Measurements from ENCODE around the gene MYBPC3. TPM values are rescaled to one million over a fixed set of nuclear protein-coding genes. Genes with fewer than 3 reads are reported as not detected.
"Not testable (repeated sequence)": the region's sequence is repeated elsewhere in the genome, so short reads cannot be mapped to it uniquely, and the experiment has no call there.

The MYBPC3 gene
- polyA plus RNA-seq, 3 donors = 0.03 to 7.8 TPM; not detected in 1

DNA sequence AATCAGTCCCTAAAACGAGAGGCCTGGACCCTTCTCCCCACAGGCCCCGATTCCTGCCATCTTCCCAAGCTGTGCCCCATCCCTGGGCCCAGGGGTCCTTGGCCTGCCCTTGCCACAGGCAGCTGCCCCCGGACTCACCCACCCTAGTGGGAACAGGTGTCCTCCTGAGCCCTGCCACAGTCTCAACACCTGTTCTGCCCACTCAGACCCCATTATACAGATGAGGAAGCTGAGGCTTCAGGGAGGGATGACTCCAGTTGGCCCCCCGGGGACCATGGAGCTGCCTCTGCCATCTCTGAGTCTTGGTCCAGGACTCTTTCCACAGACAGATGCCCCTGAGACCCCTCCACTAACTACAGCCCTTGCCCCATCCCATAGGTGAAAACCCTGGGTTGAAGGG, 15.9 kb downstream of the MYBPC3 start:
- Mint-ChIP-seq H3K27ac (no peak overlapping the region), H3K36me3 (peaks cover 38 to 48% of the 10 kb centered on the region in 2 donors), H3K9me3 (peaks cover 0 to 3% (median 0%) of the 10 kb centered on the region in 7 donors), H3K4me3 (no peak overlapping the region), H3K4me1 (no peaks in the 10 kb centered on the region), H3K27me3 (ENCODE audit: low read depth in 3 of 3) (peaks cover 0 to 2% (median 0%) of the 10 kb centered on the region in 3 donors)
- Histone ChIP-seq H3K4me3 (replicated peaks in 1 of 3; ENCODE audit: low read depth in 2 of 3, low read length in 3 of 3) (no peak overlapping the region), H3K9me3 (replicated peaks in 1 of 2; ENCODE audit: control insufficient read depth in 1 of 2, insufficient read depth in 1 of 2, low read length in 2 of 2) (no peaks in the 10 kb centered on the region), H3K4me2 (replicated peaks; ENCODE audit: extremely low read depth, low read length, poor library complexity, severe bottlenecking) (no peak overlapping the region), H3K27ac (ENCODE audit: low read depth in 1 of 2, low read length in 2 of 2) (no peak overlapping the region), H3K9ac (ENCODE audit: insufficient read depth, low read length, poor library complexity, severe bottlenecking) (no peak overlapping the region), H2AFZ (ENCODE audit: insufficient read depth, low read depth, low read length, poor library complexity, severe bottlenecking) (no peak overlapping the region), H3K36me3 (replicated peaks in 1 of 2; ENCODE audit: control insufficient read depth in 1 of 2, insufficient read depth in 2 of 2, low read length in 2 of 2) (peaks cover 14 to 60% of the 10 kb centered on the region in 2 donors), H4K20me1 (ENCODE audit: insufficient read depth, low read length) (no peaks in the 10 kb centered on the region), H3K27me3 (ENCODE audit: control insufficient read depth in 2 of 2, insufficient read depth in 2 of 2, low read length in 2 of 2) (no peaks in the 10 kb centered on the region), H3K79me2 (ENCODE audit: insufficient read depth, low read length) (no peaks in the 10 kb centered on the region), H3K4me1 (ENCODE audit: control insufficient read depth in 1 of 2, insufficient read depth in 2 of 2, low read length in 2 of 2) (no peaks in the 10 kb centered on the region)
- intact Hi-C loops (cut with micrococcal nuclease) = no loop called here
- no peak for DNase-seq
- 93% methylated on average over 2 of the region's 4 CpGs for WGBS (ENCODE audit: insufficient coverage)
- TF ChIP-seq, protein P1, sequence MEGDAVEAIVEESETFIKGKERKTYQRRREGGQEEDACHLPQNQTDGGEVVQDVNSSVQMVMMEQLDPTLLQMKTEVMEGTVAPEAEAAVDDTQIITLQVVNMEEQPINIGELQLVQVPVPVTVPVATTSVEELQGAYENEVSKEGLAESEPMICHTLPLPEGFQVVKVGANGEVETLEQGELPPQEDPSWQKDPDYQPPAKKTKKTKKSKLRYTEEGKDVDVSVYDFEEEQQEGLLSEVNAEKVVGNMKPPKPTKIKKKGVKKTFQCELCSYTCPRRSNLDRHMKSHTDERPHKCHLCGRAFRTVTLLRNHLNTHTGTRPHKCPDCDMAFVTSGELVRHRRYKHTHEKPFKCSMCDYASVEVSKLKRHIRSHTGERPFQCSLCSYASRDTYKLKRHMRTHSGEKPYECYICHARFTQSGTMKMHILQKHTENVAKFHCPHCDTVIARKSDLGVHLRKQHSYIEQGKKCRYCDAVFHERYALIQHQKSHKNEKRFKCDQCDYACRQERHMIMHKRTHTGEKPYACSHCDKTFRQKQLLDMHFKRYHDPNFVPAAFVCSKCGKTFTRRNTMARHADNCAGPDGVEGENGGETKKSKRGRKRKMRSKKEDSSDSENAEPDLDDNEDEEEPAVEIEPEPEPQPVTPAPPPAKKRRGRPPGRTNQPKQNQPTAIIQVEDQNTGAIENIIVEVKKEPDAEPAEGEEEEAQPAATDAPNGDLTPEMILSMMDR (IDR thresholded peaks at IDR 0.05) = no peak

DNA sequence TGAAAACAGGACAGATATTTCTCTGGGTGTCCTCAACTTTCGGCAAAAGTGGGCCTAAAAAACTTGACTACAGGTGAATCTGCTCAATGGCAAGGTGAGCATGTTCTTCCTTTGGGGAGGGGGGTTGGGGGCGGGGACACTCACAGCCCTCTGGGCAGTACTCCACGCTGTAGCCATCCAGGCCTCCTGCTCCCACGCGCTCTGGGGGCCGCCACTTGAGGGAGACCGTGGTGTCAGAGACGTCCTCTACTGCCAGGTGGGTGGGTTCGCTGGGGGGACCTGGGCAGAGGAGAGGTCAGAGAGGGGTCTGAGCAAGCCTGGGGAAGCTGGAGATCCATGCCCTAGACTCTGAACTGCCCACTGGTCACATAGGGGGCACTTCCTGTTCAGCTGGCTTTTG, 16.8 kb downstream of the MYBPC3 start:
- no peak overlapping the region for H3K4me3 ChIP-seq (replicated peaks in 1 of 3; ENCODE audit: low read depth in 2 of 3, low read length in 3 of 3)
- no peak overlapping the region for H3K9ac ChIP-seq (ENCODE audit: insufficient read depth, low read length, poor library complexity, severe bottlenecking)
- H3K9me3 ChIP-seq (replicated peaks in 1 of 2; ENCODE audit: control insufficient read depth in 1 of 2, insufficient read depth in 1 of 2, low read length in 2 of 2) = no peaks in the 10 kb centered on the region
- 89% methylated on average over 9 of the region's 9 CpGs for WGBS (ENCODE audit: insufficient coverage)
- no peak overlapping the region for H3K27ac ChIP-seq (ENCODE audit: low read depth in 1 of 2, low read length in 2 of 2)
- no peaks in the 10 kb centered on the region for H3K79me2 ChIP-seq (ENCODE audit: insufficient read depth, low read length)
- peak overlapping the region in 1 of 7 donors; percentile 71 for H3K27ac Mint-ChIP-seq
- no peak overlapping the region for H3K4me3 Mint-ChIP-seq
- no peak overlapping the region for H3K4me2 ChIP-seq (replicated peaks; ENCODE audit: extremely low read depth, low read length, poor library complexity, severe bottlenecking)
- no peak overlapping the region for H2AFZ ChIP-seq (ENCODE audit: insufficient read depth, low read depth, low read length, poor library complexity, severe bottlenecking)
- no peak for DNase-seq
- no peaks in the 10 kb centered on the region for H4K20me1 ChIP-seq (ENCODE audit: insufficient read depth, low read length)
- H3K36me3 Mint-ChIP-seq = peaks cover 37 to 54% of the 10 kb centered on the region in 2 donors
- H3K4me1 Mint-ChIP-seq = no peaks in the 10 kb centered on the region
- H3K36me3 ChIP-seq (replicated peaks in 1 of 2; ENCODE audit: control insufficient read depth in 1 of 2, insufficient read depth in 2 of 2, low read length in 2 of 2) = peaks cover 15 to 57% of the 10 kb centered on the region in 2 donors
- peaks cover 0 to 2% (median 0%) of the 10 kb centered on the region in 3 donors for H3K27me3 Mint-ChIP-seq (ENCODE audit: low read depth in 3 of 3)
- no peaks in the 10 kb centered on the region for H3K27me3 ChIP-seq (ENCODE audit: control insufficient read depth in 2 of 2, insufficient read depth in 2 of 2, low read length in 2 of 2)
- H3K4me1 ChIP-seq (ENCODE audit: control insufficient read depth in 1 of 2, insufficient read depth in 2 of 2, low read length in 2 of 2) = no peaks in the 10 kb centered on the region
- TF ChIP-seq, protein P1 (IDR thresholded peaks at IDR 0.05) = no peak
- H3K9me3 Mint-ChIP-seq = peaks cover 0 to 3% (median 0%) of the 10 kb centered on the region in 7 donors
- intact Hi-C loops (cut with micrococcal nuclease) = no loop called here

DNA sequence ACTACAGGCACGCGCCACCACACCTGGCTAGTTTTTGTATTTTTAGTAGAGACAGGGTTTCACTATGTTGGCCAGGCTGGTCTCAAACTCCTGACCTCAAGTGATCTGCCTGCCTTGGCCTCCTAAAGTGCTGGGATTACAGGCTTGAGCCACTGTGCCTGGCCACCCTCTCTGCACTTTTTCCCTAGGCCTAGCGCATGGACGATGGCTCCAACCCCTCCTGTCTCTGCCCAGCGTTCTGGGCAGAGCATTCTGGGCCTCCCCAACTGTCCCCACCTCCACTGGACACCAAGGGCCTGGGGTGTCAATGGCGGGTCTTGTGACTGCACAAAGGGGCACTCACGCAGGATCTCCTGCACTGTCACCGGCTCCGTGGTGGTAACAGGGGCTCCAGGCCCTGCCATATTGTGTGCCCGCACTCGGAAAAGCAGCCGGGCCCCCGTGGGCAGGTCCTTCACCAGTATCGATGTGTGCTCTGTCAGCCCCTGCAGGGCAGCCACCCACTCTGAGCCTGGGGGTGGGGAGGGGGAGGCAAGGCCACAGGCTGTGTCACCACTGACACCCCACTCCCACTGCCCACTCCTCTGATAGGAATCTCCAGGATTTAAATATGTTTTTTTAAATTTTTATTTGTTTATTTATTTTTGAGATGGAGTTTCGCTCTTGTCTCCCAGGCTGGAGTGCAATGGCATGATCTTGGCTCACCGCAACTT, 17.6 kb downstream of the MYBPC3 start:
- H3K4me1 ChIP-seq (ENCODE audit: control insufficient read depth in 1 of 2, insufficient read depth in 2 of 2, low read length in 2 of 2); H3K27me3 ChIP-seq (ENCODE audit: control insufficient read depth in 2 of 2, insufficient read depth in 2 of 2, low read length in 2 of 2); H3K9me3 Mint-ChIP-seq; H3K4me3 ChIP-seq (replicated peaks in 1 of 3; ENCODE audit: low read depth in 2 of 3, low read length in 3 of 3); H4K20me1 ChIP-seq (ENCODE audit: insufficient read depth, low read length); H3K79me2 ChIP-seq (ENCODE audit: insufficient read depth, low read length); H3K27ac ChIP-seq (ENCODE audit: low read depth in 1 of 2, low read length in 2 of 2); DNase-seq; H3K27me3 Mint-ChIP-seq (ENCODE audit: low read depth in 3 of 3); H3K4me3 Mint-ChIP-seq; H3K4me2 ChIP-seq (replicated peaks; ENCODE audit: extremely low read depth, low read length, poor library complexity, severe bottlenecking); H3K9ac ChIP-seq (ENCODE audit: insufficient read depth, low read length, poor library complexity, severe bottlenecking); H3K9me3 ChIP-seq (replicated peaks in 1 of 2; ENCODE audit: control insufficient read depth in 1 of 2, insufficient read depth in 1 of 2, low read length in 2 of 2); H3K4me1 Mint-ChIP-seq; H3K27ac Mint-ChIP-seq; H2AFZ ChIP-seq (ENCODE audit: insufficient read depth, low read depth, low read length, poor library complexity, severe bottlenecking): not testable (repeated sequence)
- intact Hi-C loops (cut with micrococcal nuclease) = loop anchor here in 1 of 2 donors (5.0 kb wide), 1 partner anchor 77 kb away; no protein-coding TSS in a partner anchor
- H3K36me3 Mint-ChIP-seq = peaks cover 39 to 62% of the 10 kb centered on the region in 2 donors
- H3K36me3 ChIP-seq (replicated peaks in 1 of 2; ENCODE audit: control insufficient read depth in 1 of 2, insufficient read depth in 2 of 2, low read length in 2 of 2) = peaks cover 16 to 52% of the 10 kb centered on the region in 2 donors
- WGBS (ENCODE audit: insufficient coverage) = 98% methylated on average over 8 of the region's 16 CpGs

Data from CD14-positive monocyte (primary cell).